ENCODE results near the gene PRLR. TPM values are rescaled to one million over a fixed set of nuclear protein-coding genes. Genes with fewer than 3 reads are reported as not detected.

PRLR gene
- total RNA-seq, 2 donors from 2014 or later = 4.1 to 6.5 TPM

DNA sequence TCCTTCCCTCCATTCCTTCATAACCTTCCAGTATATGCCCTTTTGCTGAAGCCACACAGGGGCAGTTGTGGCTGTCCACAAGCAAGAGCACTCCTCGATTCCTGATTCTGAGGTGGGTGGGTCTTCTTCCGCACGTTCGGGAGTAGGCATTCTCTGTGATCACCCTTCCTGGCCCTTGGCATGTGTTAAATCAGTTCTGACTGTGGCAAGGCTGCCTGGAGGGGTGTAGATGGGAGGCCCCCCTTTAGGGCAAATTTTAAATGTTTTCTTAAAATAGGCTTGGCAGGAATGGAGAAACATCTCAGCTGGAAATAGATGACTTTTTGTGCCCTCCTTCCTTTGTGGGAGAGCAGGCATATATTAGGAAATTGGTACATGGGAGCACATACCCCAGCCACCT is 185.6 kb downstream of the PRLR start:
- H3K4me1 ChIP-seq (ENCODE audit: control insufficient read depth, insufficient read depth, low read length) = peaks cover 3% of the 10 kb centered on the region
- Mint-ChIP-seq H3K36me3 (ENCODE audit: low read depth) (no peaks in the 10 kb centered on the region), H3K27me3 (ENCODE audit: insufficient read depth) (no peaks in the 10 kb centered on the region), H3K4me3 (no peak overlapping the region), H3K4me1 (peaks cover 2% of the 10 kb centered on the region), H3K9me3 (no peaks in the 10 kb centered on the region), H3K27ac (no peak overlapping the region)
- no peak for DNase-seq
- TF ChIP-seq, protein P1, sequence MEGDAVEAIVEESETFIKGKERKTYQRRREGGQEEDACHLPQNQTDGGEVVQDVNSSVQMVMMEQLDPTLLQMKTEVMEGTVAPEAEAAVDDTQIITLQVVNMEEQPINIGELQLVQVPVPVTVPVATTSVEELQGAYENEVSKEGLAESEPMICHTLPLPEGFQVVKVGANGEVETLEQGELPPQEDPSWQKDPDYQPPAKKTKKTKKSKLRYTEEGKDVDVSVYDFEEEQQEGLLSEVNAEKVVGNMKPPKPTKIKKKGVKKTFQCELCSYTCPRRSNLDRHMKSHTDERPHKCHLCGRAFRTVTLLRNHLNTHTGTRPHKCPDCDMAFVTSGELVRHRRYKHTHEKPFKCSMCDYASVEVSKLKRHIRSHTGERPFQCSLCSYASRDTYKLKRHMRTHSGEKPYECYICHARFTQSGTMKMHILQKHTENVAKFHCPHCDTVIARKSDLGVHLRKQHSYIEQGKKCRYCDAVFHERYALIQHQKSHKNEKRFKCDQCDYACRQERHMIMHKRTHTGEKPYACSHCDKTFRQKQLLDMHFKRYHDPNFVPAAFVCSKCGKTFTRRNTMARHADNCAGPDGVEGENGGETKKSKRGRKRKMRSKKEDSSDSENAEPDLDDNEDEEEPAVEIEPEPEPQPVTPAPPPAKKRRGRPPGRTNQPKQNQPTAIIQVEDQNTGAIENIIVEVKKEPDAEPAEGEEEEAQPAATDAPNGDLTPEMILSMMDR (conservative IDR thresholded peaks at IDR 0.05) = no peak
- H3K27me3 ChIP-seq (ENCODE audit: control insufficient read depth, insufficient read depth, low read length, poor library complexity, severe bottlenecking) = no peaks in the 10 kb centered on the region
- no peaks in the 10 kb centered on the region for H3K36me3 ChIP-seq (ENCODE audit: control insufficient read depth, insufficient read depth, low read length)
- WGBS, 2 experiments (ENCODE audit: insufficient coverage in 1 of 2, insufficient read length in 1 of 2) = 79% methylated on average over 4 of the region's 4 CpGs; no CpG with 5 or more reads in 1 of the 2 experiments
- no peak overlapping the region for H3K9ac ChIP-seq (ENCODE audit: extremely low read depth, low read length, poor library complexity, severe bottlenecking)
- no peak overlapping the region for H3K4me3 ChIP-seq (ENCODE audit: low read length)
- H3K9me3 ChIP-seq (ENCODE audit: control insufficient read depth, low read length) = no peaks in the 10 kb centered on the region
- H3K27ac ChIP-seq (ENCODE audit: low read depth, low read length) = no peak overlapping the region

- H3K27me3 ChIP-seq (ENCODE audit: control insufficient read depth, insufficient read depth, low read length, poor library complexity, severe bottlenecking) = no peaks in the 10 kb centered on the region
- Mint-ChIP-seq H3K36me3 (ENCODE audit: low read depth) (no peaks in the 10 kb centered on the region), H3K27me3 (ENCODE audit: insufficient read depth) (no peaks in the 10 kb centered on the region), H3K4me1 (no peaks in the 10 kb centered on the region), H3K27ac (no peak overlapping the region), H3K4me3 (no peak overlapping the region), H3K9me3 (no peaks in the 10 kb centered on the region)
- peaks cover 3% of the 10 kb centered on the region for H3K4me1 ChIP-seq (ENCODE audit: control insufficient read depth, insufficient read depth, low read length)
- H3K4me3 ChIP-seq (ENCODE audit: low read length) = no peak overlapping the region
- WGBS, 2 experiments (ENCODE audit: insufficient coverage in 1 of 2, insufficient read length in 1 of 2) = 75 to 79% methylated on average over 2 to 4 of the region's 4 CpGs
- H3K9ac ChIP-seq (ENCODE audit: extremely low read depth, low read length, poor library complexity, severe bottlenecking) = no peak overlapping the region
- no peak overlapping the region for H3K27ac ChIP-seq (ENCODE audit: low read depth, low read length)
- no peak for DNase-seq
- TF ChIP-seq, protein P1 (conservative IDR thresholded peaks at IDR 0.05) = no peak
- no peaks in the 10 kb centered on the region for H3K9me3 ChIP-seq (ENCODE audit: control insufficient read depth, low read length)
- H3K36me3 ChIP-seq (ENCODE audit: control insufficient read depth, insufficient read depth, low read length) = no peaks in the 10 kb centered on the region
Measured at GRCh38 chr5:35042781-35043180, 187.5 kb downstream of the PRLR start.

DNA sequence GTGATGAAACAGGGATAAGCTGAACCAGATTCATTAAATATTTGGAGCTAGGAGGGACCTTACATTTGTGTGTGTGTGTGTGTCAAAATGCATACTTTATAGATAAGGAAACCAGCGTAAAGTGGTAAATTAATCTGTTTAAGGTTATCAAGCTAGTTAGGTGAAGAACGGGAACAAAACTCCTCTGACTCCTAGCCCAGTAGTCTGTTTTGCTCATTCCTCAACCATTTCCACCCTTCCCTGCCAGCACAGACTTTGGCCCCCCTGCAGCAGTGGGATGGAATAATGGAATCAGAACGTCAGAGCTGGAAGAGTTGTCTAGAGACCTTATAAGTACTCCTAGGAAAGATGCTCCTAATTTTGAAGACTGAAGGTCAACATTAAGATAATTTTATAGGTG is 189.0 kb downstream of the PRLR start:
- Mint-ChIP-seq H3K27ac (no peak overlapping the region), H3K9me3 (no peaks in the 10 kb centered on the region), H3K4me1 (peaks cover 7% of the 10 kb centered on the region), H3K36me3 (ENCODE audit: low read depth) (no peaks in the 10 kb centered on the region), H3K27me3 (ENCODE audit: insufficient read depth) (no peaks in the 10 kb centered on the region), H3K4me3 (no peak overlapping the region)
- Histone ChIP-seq H3K9me3 (ENCODE audit: control insufficient read depth, low read length) (no peaks in the 10 kb centered on the region), H3K4me3 (ENCODE audit: low read length) (no peak overlapping the region), H3K27ac (ENCODE audit: low read depth, low read length) (no peak overlapping the region), H3K4me1 (ENCODE audit: control insufficient read depth, insufficient read depth, low read length) (no peaks in the 10 kb centered on the region), H3K9ac (ENCODE audit: extremely low read depth, low read length, poor library complexity, severe bottlenecking) (no peak overlapping the region), H3K36me3 (ENCODE audit: control insufficient read depth, insufficient read depth, low read length) (no peaks in the 10 kb centered on the region), H3K27me3 (ENCODE audit: control insufficient read depth, insufficient read depth, low read length, poor library complexity, severe bottlenecking) (no peaks in the 10 kb centered on the region)
- TF ChIP-seq, protein P1 (conservative IDR thresholded peaks at IDR 0.05) = no peak
- DNase-seq = no peak
- 57 to 71% methylated on average over 1 to 3 of the region's 3 CpGs for WGBS, 2 experiments (ENCODE audit: insufficient coverage in 1 of 2, insufficient read length in 1 of 2)

All from endodermal cell (in vitro differentiated cells).